Urinary bladder (tissue), 4 donors: Measurements from ENCODE around the gene AMDHD2. TPM values are rescaled to one million over a fixed set of nuclear protein-coding genes. Genes with fewer than 3 reads are reported as not detected.

Source experiments
- DNase-seq: peaks from one replicate; pipeline ENCODE4 v3.0.0-alpha.2; 2015; ENCODE audit errors: extremely low spot score
- H3K27ac ChIP-seq: one replicate; pipeline ENCODE4 v1.5.1; 2013; ENCODE audit warnings: low read depth, mild to moderate bottlenecking, moderate library complexity
- H3K36me3 ChIP-seq: one replicate; pipeline ENCODE4 v1.6.1; 2013; ENCODE audit warnings: mild to moderate bottlenecking, moderate library complexity; ENCODE audit not compliant: insufficient read depth
- H3K4me1 ChIP-seq: one replicate; pipeline ENCODE4 v1.6.1; 2013; ENCODE audit warnings: mild to moderate bottlenecking, moderate library complexity; ENCODE audit not compliant: insufficient read depth
- H3K4me3 ChIP-seq: one replicate; pipeline ENCODE4 v1.5.1; 2013; ENCODE audit warnings: low read depth, low read length
- WGBS: extraction: QIAGEN DNeasy Blood & Tissue Kit; methylation state at CpG from one replicate; pipeline ENCODE4 v1.1.7; 2013; 5-methylcytosine and 5-hydroxymethylcytosine counted together
- polyA plus RNA-seq: library from polyadenylated mRNA; stranded (reverse); fragments of 200-250 nt; gene quantifications from one replicate; pipeline ENCODE4 v1.2.3, GENCODE V29; 2013
- total RNA-seq: library from RNA; depleted of rRNA; stranded (reverse); fragments of >200 nt; gene quantifications from one replicate; pipeline ENCODE4 v1.2.3, GENCODE V29; 2014
- donor health status: healthy with polysubstance abuse.
- donor health status: healthy.

The AMDHD2 gene
- total and polyA plus RNA-seq, 2 donors: 16.4 to 40.2 TPM

DNA sequence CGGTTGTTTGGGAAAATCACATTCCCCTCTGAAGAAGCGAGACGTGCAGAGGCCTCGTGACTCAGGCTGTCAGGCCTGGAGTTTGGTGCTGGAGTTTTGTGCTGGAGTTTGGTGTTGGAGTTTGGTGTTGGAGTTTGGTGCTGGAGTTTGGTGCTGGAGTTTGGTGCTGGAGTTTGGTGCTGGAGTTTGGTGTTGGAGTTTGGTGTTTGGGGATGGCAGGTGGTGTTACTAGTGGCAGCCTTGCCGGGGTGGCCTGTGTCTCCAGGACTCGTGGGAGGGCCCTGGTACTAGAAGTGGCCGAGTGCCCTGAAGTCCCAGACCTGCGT is 32.7 kb upstream of the AMDHD2 start:
- Histone ChIP-seq H3K27ac (no peak overlapping the region), H3K4me3 (no peak overlapping the region)
- WGBS: 74% methylated on average over 8 of the region's 8 CpGs

DNA sequence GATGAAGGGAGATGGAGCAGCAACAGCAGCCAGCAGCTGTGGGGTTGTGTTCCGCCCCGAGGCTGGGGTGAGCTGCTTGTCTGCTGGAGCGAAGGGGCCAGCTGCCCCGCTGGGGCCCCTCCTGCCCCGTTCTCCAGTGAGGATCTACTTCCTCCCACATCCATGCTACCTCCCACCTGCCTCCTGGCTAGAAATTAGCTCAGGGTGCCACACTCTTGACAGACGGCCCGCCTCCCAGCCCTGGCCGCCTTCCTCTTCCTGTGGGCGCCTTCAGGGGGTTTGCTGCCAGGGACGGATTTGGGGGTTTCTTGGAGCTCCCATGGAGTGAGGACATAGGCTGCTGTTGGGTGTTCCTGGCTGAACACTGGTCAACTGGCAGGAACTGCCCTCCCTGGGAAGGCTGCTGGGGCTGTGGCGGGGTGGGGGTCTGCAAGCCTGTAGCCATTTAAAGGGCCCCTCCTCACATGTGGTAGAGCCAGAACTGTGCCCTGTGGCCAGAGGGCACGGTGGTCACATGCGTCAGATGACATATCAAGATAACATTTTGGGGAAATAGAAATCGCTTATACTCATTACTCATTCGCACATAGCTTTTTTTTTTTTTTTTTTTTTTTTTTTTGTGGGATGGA is 32.2 kb upstream of the AMDHD2 start:
- WGBS: 78% methylated on average over 15 of the region's 15 CpGs
- Histone ChIP-seq H3K36me3 (no peaks in the 10 kb centered on the region), H3K4me1 (no peaks in the 10 kb centered on the region), H3K4me3 (no peak overlapping the region), H3K27ac (no peak overlapping the region)
- no peak for DNase-seq

More for the DNA sequence above, 32.7 kb upstream of the AMDHD2 start:
- H3K36me3 ChIP-seq: no peaks in the 10 kb centered on the region
- no peaks in the 10 kb centered on the region for H3K4me1 ChIP-seq
- DNase-seq: no peak

DNA sequence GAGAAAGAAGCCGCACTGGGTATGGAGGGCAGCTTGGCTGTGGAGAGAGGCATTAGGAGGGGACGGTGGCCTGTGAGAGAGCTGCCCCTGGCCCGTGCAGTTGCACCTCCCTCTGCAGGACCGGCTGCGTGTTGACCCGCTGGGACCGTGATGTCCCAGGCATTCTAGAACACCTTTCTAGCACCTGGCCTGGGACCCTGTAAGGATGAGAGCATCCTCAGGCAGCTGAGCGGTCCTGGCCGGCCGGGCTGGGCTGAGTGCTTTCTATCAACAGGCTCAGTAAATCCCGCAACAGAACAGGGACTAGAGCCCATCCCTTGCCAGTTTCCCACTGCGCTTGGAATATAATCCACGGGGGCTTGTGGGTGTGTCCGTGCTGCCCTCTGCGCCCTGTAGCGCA is 30.6 kb upstream of the AMDHD2 start:
- H3K36me3 ChIP-seq: no peaks in the 10 kb centered on the region
- no peaks in the 10 kb centered on the region for H3K4me1 ChIP-seq
- no peak for DNase-seq
- no peak overlapping the region for H3K27ac ChIP-seq
- no peak overlapping the region for H3K4me3 ChIP-seq
- 94% methylated on average over 16 of the region's 16 CpGs for WGBS

DNA sequence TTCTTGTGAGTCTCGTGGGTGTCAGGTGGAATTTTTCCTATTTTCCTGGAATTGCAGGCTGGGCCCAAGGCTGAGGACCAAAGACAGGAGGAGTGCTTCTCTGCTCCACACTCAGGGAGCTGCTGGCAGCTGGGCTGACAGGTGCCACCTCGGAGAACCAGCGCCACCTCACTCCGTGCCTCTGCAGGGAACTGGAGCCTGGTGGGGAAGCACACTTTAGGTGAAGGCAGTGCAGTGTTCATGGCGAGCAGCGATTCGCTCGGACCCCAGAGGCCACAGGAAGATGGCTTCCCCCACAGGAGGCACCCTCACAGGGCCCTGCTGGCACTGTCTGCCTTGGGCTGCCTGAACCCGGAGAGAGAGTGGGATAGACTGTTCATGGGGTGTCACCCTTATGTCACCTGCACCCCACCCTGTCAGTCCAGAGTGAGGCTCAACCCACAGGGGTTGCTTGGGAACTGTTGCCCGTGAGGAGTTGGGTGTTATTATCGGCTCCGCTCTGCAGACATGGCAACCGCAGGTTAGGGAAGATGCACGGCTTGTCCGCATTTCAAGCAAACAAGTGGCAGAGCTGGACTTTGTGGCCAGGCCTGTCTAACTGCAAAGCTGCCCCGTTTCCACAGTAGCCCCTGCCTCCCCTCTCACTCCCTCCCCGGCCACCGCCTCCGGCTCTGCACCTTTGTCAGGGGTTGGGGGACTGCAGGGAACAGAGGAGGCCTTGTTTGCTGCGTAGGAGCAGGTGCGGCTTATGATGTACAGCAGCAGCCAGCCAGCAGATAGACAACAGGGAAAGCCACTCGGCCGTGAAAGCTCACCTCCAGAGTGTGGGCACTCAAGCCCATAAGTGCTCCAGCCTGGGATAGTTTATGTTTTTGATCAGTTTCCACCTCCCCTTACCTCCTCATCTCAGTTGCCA is 29.7 kb upstream of the AMDHD2 start:
- WGBS: 89% methylated on average over 23 of the region's 23 CpGs
- Histone ChIP-seq H3K4me1 (no peaks in the 10 kb centered on the region), H3K36me3 (no peaks in the 10 kb centered on the region), H3K27ac (no peak overlapping the region), H3K4me3 (no peak overlapping the region)
- DNase-seq: no peak

DNA sequence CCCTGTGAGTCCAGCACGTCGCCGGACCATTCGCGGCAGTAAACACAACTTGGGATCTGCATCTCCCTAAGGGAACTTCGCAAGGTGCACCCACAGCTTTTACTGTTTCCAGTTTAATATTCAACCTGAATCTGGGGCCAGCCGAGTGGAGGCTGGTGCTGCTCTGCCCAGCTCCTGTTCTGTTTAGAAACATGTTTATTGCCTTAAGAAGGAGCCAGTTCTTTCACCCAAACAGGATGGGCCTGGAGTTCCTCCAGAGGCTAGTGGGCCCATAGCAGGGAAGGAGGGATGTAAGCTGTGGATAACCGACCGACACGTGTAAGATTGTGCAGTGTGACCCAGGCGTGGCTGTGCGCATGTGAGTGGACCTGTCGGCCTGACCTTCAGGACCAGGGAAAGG is 27.9 kb upstream of the AMDHD2 start:
- no peak for DNase-seq
- Histone ChIP-seq H3K4me3 (no peak overlapping the region), H3K36me3 (peaks cover 2% of the 10 kb centered on the region), H3K27ac (no peak overlapping the region), H3K4me1 (no peaks in the 10 kb centered on the region)
- WGBS: 88% methylated on average over 13 of the region's 13 CpGs

DNA sequence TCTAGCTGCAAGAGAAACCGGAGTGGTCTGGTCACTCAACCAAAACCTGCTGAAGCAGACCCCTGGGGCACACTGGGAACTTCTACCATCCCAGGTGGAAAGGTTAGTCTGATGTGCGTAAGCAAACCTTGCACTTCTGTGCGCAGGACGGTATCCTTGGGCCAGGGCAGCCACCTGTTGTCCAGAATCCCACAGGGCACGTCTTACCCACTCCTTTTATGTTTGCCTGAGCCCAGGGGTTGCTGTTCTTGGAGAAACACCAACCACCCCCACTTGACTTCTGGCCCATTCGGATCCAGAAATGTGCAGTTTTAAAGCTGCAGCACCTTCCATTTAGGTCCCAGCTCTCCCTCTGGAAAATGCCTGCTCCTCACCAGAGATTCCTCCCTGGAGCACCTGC is 26.6 kb upstream of the AMDHD2 start:
- Histone ChIP-seq H3K36me3 (peaks cover 2% of the 10 kb centered on the region), H3K4me3 (no peak overlapping the region), H3K4me1 (no peaks in the 10 kb centered on the region), H3K27ac (no peak overlapping the region)
- DNase-seq: no peak
- WGBS: 93% methylated on average over 6 of the region's 6 CpGs

DNA sequence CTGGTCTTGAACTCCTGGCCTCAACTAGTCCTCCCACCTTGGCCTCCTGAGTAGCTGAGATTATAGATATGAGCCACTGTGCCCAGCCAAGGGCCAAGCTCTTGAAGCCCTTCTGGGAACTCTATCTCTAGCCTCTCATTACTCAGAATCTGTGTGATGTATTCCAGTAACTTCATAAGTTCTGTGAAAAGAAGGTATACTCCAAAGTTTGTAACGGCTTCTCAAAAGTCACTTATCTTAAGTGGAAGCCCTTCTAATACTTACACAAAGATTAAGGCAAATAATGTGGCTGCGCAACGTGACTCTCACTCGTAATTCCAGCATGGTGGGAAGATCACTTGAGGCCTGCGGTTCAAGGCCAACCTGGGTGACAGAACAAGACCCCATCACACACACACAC is 25.6 kb upstream of the AMDHD2 start:
- DNase-seq: no peak
- Histone ChIP-seq H3K36me3 (peaks cover 2% of the 10 kb centered on the region), H3K4me1 (no peaks in the 10 kb centered on the region), H3K4me3 (no peak overlapping the region), H3K27ac (no peak overlapping the region)
- WGBS: 86% methylated on average over 5 of the region's 5 CpGs

DNA sequence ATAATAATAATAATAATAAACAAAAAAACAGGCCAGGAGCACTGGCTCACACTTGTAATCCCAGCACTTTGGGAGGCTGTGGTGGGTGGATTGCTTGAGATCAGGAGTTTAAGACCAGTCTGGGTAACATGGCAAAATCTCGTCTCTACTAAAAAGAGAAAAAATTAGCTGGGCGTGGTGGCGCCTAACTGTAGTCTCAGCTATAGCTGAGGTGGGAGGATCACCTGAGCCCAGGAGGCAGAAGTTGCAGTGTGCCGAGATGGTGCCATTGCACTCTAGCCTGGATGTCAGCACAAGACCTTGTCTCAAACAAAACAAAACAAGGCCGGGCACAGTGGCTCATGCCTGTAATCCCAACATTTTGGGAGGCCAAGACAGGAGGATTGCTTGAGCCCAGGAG is 25.1 kb upstream of the AMDHD2 start:
- peaks cover 2% of the 10 kb centered on the region for H3K36me3 ChIP-seq

DNA sequence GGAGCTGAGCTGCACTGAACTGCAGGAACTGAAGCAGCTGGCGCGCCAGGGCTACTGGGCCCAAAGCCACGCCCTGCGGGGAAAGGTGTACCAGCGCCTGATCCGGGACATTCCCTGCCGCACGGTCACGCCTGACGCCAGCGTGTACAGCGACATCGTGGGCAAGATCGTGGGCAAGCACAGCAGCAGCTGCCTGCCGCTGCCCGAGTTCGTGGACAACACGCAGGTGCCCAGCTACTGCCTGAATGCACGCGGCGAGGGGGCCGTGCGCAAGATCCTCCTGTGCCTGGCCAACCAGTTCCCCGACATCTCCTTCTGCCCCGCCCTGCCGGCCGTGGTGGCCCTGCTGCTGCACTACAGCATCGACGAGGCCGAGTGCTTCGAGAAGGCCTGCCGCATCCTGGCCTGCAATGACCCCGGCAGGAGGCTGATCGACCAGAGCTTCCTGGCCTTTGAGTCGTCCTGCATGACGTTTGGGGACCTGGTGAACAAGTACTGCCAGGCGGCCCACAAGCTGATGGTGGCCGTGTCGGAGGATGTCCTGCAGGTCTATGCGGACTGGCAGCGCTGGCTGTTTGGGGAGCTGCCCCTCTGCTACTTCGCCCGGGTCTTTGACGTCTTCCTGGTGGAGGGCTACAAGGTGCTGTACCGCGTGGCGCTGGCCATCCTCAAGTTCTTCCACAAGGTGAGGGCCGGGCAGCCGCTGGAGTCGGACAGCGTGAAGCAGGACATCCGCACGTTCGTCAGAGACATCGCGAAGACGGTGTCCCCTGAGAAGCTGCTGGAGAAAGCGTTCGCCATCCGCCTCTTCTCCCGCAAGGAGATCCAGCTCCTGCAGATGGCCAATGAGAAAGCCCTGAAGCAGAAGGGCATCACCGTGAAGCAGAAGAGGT is 23.7 kb upstream of the AMDHD2 start:
- no peak overlapping the region for H3K27ac ChIP-seq
- no peaks in the 10 kb centered on the region for H3K4me1 ChIP-seq
- WGBS: 95% methylated on average over 62 of the region's 62 CpGs
- no peak for DNase-seq
- peaks cover 2% of the 10 kb centered on the region for H3K36me3 ChIP-seq
- no peak overlapping the region for H3K4me3 ChIP-seq

More for the DNA sequence above, 25.1 kb upstream of the AMDHD2 start:
- no peak overlapping the region for H3K4me3 ChIP-seq
- no peak for DNase-seq
- no peaks in the 10 kb centered on the region for H3K4me1 ChIP-seq
- H3K27ac ChIP-seq: no peak overlapping the region
- WGBS: 94% methylated on average over 5 of the region's 5 CpGs

DNA sequence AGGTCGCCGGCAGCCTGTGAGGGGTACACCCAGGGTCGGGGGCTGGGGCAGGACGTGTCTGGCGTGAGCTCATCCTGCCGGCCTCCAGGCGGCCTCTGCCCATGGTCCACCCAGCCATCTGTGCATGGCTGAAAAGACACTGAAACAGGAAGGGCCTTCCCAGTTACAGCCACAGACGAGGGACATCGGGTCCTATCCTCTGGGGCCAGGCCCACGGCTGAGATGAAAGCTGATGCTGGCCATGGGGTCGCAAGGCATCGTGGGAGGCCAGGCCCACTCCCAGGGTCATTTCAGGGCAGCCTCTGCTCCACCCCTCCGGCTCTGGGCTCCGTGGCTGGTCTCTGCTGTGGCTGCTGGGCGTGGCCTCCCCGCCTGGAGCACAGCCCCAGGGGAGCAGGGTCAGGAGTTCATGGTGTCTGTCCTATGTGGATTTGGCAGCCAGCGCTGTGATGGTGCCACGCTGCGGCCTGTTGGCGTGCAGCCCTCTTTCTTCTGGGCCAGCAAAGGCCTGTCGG is 23.0 kb upstream of the AMDHD2 start:
- no peak for DNase-seq
- H3K27ac ChIP-seq: no peak overlapping the region
- no peak overlapping the region for H3K4me3 ChIP-seq
- 55% methylated on average over 21 of the region's 21 CpGs for WGBS
- peaks cover 2% of the 10 kb centered on the region for H3K36me3 ChIP-seq
- H3K4me1 ChIP-seq: no peaks in the 10 kb centered on the region

DNA sequence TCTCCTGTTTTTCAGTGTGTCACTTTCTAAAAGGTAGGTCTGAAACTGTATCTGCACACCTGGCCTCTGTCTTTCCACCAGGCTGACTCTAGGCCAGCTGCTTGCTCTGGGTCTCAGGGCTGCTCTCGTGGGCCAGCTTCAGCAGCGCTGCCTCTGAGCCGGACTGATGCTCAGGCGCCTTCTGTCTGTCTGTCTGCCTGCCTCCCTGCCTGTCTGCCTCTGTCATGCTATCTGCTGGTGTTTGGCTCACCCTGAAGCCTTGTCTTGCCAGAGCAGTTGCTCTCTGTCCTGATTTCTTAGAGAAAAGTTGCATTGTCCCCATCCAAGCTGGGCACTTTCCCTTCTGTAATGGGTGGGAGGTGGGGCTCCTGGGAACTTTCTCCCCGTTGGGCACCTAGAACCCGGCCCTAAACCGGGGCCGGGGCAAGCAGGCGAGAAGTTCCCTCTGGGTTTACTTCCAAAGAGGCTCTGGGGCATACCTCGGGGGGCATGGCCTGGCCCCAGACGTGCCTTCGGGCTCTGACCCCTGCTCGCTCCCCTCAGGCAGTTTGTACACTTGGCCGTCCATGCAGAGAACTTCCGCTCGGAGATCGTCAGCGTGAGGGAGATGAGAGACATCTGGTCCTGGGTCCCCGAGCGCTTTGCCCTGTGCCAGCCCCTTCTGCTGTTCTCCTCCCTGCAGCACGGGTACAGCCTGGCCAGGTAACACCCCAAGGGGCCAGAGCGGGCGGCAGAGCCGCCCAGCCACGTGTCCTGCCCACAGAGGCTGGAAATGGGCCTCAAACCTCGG is 22.3 kb upstream of the AMDHD2 start:
- H3K27ac ChIP-seq: no peak overlapping the region

DNA sequence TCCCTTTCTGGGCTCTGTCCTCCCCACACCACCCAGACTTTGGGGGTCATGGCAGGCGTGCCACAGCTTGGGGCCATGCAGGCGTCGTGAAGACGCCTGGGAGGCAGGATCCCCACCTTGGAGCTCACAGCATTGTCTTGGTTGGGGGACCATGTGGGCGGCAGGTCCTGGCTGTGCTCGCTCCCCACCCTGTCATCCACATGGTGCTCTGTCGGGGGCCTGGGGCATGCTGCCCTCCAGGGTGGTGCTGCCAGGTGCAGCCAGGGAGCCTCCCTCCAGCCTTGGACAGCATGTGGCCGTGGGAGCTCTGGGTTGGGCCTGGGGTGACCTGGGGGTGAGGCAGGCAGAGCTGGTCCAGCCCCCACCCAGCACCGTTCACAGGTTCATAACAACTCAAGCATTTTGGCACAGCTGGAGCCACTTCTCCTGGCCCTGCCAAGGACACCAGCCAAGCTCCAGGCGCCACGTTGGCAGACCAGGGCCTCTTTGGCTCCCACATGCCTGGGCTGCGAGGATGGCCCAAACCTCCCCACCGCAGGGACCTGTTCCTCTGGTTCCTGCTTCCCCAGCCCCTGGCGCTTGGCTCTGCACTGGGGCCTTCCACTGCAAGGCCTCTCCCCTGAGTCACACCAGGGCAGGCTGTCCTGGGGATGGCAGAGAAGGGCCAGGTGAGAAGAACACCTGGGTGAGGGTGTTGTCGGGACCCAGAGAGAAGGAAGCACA is 21.5 kb upstream of the AMDHD2 start:
- WGBS: 86% methylated on average over 15 of the region's 15 CpGs
- no peaks in the 10 kb centered on the region for H3K4me1 ChIP-seq
- H3K27ac ChIP-seq: no peak overlapping the region
- H3K36me3 ChIP-seq: peaks cover 2% of the 10 kb centered on the region
- no peak overlapping the region for H3K4me3 ChIP-seq
- no peak for DNase-seq

More for the DNA sequence above, 22.3 kb upstream of the AMDHD2 start:
- H3K4me3 ChIP-seq: no peak overlapping the region
- H3K4me1 ChIP-seq: no peaks in the 10 kb centered on the region
- peaks cover 2% of the 10 kb centered on the region for H3K36me3 ChIP-seq
- DNase-seq: no peak
- WGBS: 79% methylated on average over 26 of the region's 26 CpGs
